GM12891 (cell line): ENCODE data around the gene CRISPLD2.
"Not testable (repeated sequence)": the region's sequence is repeated elsewhere in the genome, so short reads cannot be mapped to it uniquely, and the experiment has no call there.

ENCODE experiments used
- DNase-seq: peaks from one replicate; pipeline ENCODE4 v3.0.0; 2011; ENCODE audit warnings: low spot score; ENCODE audit not compliant: insufficient read length
- FAIRE-seq: peaks from 2 replicates; lab custom pipeline; 2011; peaks lifted over from hg19 to GRCh38; lab: Jason Lieb, UNC
- PAX5 ChIP-seq: IDR thresholded peaks from 2 replicates; pipeline ENCODE4 v1.6.1; 2011; ENCODE audit warnings: low read length, moderate library complexity, mild to moderate bottlenecking; ENCODE audit not compliant: insufficient read depth, severe bottlenecking
- POLR2A ChIP-seq: IDR thresholded peaks from 2 replicates; pipeline ENCODE4 v1.6.1; 2011; ENCODE audit warnings: low read depth, low read length, control low read depth
- POLR2AphosphoS5 ChIP-seq: IDR thresholded peaks from 2 replicates; pipeline ENCODE4 v1.6.1; 2011; ENCODE audit warnings: low read depth, low read length, control low read depth
- POU2F2 ChIP-seq: IDR thresholded peaks from 2 replicates; pipeline ENCODE4 v1.6.1; 2011; ENCODE audit warnings: low read depth, mild to moderate bottlenecking, control low read depth, low read length, moderate library complexity
- SPI1 ChIP-seq: IDR thresholded peaks from 2 replicates; pipeline ENCODE4 v1.6.1; 2011; ENCODE audit warnings: low read depth, low read length, control low read depth
- TAF1 ChIP-seq: IDR thresholded peaks from 2 replicates; pipeline ENCODE4 v1.6.1; 2011; ENCODE audit warnings: low read depth, low read length, control low read depth

Gene CRISPLD2

DNA sequence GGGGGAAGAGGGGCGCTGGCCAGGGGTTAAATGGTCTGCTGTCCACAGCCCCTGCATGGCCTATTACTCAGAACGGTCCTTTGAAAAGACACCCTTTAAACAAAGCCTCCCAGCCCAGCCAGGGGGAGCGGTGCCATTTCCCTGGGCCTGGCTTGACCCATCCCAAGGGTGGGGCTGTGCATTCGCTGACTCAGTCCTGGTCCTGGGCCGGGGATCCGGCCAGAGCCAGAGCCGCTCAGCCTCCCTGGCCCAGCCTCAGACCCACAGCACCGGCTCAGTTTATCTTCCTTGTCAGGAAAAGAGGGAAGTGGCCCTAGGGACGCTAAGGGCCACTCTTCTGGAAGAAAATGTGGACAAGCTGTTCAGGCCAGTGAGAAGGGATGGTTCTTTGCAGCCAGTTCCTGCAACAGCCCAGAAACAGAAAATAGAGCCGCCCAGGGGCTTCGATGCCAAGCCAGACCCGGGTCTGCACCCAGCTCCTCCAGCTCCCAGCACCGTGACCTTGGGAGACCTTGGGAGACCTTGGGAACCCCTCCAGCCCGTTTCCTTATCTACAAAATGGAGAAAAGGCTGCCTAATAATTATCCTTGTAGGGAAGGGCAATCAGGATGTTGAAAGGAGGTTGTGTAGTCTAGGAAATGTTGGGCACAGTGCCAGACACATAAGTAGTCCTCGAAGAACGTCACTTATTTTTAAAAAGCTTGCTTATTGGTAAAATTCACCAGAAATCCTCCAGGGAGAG, 109.1 kb downstream of the CRISPLD2 start:
- no peak for DNase-seq
- no peak for TF ChIP-seq POLR2AphosphoS5
- TF ChIP-seq POLR2A: no peak
- no peak for TF ChIP-seq PAX5
- TF ChIP-seq POU2F2: no peak
- no peak for FAIRE-seq

DNA sequence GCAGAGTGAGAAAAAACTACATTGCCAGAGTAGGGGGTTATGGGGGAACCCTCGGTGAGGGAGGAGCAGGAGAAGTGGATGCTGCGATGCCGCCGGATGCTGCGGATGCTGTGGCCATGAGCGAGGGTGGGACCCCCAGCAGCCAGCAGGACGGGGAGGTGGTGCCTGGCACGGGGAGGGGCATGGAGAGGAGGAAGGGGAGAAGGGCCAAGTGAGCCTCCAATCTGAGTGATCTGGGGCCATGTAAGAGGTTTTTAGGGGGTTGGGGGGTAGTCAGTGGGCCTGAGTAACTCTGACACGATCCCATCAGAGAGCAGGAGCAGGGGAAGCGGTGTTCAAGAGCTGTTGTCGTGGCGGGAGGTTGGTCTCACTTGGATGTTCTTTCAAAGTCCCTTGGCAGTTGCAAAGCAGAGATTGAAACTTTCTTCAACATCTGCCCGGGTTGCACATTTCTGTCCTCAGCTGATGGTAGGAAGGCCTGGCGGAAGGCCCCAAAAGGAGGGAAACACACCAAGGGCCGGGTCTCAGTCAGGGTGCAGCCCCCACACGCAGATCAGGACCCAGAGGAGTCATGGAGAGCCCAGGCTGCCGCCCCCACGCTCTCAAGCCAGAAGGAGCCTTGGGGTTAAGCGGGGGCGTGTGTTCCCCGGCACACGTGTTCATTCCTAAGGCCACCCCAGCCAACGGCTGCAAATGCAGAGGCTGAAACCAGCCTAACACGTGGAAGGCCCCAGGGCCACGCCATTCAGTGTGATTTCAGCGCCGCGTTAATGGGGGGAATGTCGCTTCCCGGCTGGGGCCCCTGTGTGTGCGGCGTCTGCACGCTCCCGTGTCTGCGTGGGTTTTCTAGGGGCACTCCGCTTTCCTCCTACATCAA, 109.9 kb downstream of the CRISPLD2 start:
- no peak for DNase-seq
- TF ChIP-seq PAX5: no peak
- no peak for TF ChIP-seq SPI1
- TF ChIP-seq POU2F2: no peak
- no peak for TF ChIP-seq TAF1
- TF ChIP-seq POLR2AphosphoS5: no peak
- TF ChIP-seq POLR2A: no peak
- no peak for FAIRE-seq

DNA sequence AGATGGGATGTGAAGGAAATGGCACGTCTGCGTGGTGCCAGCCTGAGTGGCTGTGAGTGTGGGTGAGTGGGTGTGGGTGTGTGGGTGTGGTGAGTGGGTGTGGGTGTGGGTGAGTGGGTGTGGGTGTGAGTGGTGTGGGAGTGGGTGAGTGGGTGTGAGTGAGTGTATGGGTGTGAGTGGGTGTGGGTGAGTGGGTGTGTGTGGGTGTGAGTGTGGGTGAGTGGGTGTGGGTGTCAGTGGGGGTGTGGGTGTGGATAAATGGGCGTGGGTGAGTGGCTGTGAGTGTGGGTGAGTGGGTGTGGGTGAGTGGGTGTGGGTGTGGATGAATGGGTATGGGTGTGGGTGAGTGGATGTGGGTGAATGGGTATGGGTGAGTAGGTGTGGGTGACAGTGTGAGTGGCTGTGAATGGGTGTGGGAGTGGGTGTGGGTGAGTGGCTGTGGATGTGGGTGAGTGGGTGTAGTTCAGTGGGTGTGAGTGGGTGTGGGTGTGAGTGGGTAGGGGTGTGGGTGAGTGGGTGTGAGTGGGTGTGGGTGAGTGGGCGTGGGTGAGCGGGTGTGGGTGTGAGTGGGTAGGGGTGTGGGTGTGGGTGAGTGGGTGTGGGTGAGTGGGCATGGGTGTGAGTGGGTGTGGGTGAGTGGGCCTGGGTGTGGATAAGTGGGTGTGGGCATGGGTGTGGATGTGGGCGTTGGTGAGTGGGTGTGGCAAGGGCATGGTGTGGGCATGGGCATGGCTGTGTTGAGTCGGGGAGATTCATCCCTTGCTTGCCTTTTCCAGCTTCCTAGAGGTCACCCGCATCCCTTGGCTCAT, 110.7 kb downstream of the CRISPLD2 start:
- TF ChIP-seq POU2F2 (no peak), PAX5 (no peak), SPI1 (no peak), POLR2A (no peak), TAF1 (no peak), POLR2AphosphoS5 (no peak)
- FAIRE-seq (peak; percentile 67), DNase-seq (no peak)

DNA sequence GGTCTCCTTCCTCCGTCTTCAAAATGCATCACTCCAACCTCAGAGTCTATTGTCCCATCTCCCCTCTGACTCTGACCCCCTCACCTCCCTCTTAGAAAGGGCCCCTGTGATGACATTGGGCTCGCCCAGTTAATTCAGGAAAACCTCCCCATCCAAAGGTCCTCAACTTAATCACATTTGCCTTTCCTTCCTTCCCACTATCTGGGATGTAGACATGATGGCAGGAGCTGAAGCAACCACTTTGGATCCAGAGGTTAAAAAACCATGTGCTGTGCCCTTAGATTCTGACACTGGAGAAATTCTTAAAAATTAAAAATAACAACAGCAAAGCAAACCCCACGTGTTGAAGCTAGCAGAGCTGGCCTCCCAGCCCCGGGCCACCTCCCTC, 111.3 kb downstream of the CRISPLD2 start:
- TF ChIP-seq POU2F2 (no peak), SPI1 (no peak), POLR2A (no peak), POLR2AphosphoS5 (no peak)
- DNase-seq: no peak

DNA sequence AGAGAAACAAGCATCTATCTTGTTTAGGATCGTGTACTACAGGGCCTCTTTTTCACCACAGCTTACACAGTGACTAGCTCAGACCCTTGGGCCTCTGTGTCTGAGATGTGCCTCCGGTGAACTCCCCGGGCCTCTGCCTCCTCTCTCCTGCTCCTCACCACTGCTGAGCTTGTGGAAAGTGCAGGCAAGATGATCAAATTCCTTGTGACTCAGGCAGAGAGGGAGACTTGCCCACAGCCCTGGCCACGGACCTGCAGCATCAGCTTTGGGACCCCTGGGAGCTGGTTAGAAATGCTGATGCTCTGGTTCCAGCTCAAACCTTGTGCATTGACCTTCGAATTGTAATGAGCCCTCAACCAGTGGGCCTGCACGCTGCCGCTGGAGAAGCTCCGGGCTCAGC, 111.7 kb downstream of the CRISPLD2 start:
- no peak for FAIRE-seq
- DNase-seq: no peak
- TF ChIP-seq POLR2A: no peak
- TF ChIP-seq PAX5: no peak
- no peak for TF ChIP-seq TAF1
- TF ChIP-seq POU2F2: no peak
- no peak for TF ChIP-seq SPI1
- no peak for TF ChIP-seq POLR2AphosphoS5

More for the DNA sequence above, 111.3 kb downstream of the CRISPLD2 start:
- no peak for FAIRE-seq

DNA sequence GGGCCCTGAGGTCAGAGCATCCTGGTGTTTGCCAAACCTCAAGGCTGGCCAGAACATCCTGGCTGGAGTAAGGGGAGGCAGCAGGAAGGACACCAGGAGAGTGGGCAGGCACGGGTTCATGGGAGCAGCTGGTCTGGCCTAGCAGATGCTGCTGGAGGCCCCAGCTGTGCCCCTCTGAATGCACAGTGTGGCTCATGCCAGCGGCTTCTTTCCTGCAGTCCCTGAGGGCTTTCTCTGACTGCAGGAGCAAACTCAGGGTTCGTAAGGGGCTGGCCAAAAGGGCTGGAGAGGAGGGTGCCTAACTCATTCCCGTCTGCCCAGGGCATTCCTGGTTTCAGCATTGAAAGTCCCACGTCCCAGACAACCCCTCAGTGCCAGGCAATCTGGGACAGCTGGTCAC, 112.9 kb downstream of the CRISPLD2 start:
- FAIRE-seq: no peak
- no peak for DNase-seq
- TF ChIP-seq TAF1: no peak
- no peak for TF ChIP-seq POLR2A
- no peak for TF ChIP-seq POU2F2
- TF ChIP-seq SPI1: no peak
- no peak for TF ChIP-seq PAX5
- TF ChIP-seq POLR2AphosphoS5: no peak

DNA sequence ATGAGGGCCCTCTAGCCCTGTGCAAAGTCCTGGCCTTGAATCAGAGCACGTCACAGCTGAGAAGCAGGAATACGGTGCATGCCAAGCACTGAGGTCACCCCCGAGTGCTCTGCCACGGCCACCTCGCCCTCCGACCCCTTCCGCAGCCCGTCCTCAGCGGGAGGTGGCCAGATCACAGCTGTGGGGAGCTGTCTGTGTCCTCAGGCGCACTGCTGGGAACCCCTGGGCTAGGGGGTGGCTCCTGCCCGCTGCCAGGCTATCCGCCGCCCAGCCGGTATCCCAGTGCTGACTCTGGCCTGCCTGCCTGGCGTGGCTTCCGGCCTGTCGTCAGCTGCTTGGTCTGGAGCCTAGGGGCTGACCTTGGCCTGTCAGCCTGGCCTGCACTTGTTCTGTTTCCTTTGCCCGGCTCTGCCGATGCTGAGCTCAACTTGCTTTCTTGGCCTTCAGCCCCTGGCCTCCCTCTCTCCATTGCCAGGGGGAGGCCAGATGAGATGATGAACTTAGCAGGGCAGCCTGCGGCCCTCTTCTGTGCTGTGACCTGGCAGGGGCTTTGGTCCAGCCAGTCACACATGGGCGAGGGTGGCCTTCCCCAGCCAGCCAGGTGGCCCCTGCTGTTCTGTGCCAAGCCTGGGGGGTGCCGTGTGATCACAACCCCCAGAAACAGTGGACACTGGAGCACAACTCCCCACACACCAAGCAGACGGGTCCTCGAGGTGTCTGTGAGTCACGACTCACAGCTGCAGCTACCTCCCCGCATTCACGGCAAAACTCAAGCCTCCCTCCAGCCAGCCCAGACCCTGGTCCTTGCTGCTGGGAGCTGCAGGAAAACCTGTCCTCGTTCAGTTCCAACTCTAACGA, 114.2 kb downstream of the CRISPLD2 start:
- DNase-seq: no peak
- no peak for TF ChIP-seq POU2F2
- TF ChIP-seq POLR2A: no peak
- no peak for TF ChIP-seq TAF1
- FAIRE-seq: no peak

DNA sequence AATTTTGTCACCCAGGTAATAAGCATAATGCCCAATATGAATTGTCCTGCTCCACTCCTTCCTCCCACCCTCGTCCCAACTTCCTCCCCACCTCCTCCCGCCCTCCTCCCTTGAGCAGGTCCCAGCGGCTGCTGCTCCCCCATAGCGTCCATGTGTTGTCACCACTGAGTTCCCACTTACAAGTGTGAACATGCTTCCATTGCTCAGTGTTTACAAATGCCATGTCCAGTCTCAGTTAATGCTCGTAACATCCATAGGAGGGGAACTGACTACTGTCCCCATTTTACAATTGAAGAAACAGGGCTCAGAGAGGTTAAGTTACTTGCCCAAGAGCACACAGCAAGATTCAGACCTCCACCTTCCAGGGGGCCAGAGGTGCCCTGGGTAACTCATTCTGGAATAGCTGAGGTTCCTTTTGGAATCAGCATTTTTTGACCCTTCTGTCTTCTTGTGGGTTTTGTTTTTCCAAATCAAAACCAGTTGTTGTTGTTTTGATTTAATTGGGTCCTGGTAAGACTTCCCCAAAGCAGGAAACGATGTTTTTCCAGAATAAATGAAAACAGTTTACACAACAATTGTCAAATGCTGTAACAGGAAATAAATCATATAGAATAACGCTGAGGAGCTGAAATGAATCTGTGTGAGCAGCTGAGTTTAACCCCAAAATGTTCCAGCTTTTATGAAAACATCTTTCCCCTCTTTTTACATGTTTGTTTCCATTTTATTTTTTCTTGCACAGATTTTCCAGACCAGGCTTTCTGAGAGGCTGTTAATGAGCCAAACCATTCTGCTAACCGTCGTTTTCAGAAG, 117.6 kb downstream of the CRISPLD2 start:
- FAIRE-seq (no peak), DNase-seq (no peak)
- TF ChIP-seq SPI1 (no peak), POLR2A (no peak), POLR2AphosphoS5 (no peak), PAX5 (no peak), TAF1 (no peak), POU2F2 (no peak)

DNA sequence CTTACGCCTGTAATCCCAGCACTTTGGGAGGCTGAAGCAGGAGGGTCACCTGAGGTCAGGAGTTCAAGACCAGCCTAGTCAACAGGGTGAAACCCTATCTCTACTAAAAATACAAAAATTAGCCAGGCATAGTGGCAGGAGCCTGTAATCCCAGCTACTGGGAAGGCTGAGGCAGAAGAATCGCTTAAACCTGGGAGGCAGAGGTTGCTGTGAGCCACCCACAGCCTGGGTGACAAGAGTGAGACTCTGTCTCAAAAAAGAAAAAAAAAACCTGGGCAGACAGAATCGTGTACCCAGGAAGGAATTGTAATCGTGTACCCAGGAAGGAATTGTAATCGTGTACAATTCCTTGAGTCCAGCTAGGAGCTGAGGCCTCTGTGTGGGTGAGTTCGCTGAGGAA, 118.8 kb downstream of the CRISPLD2 start:
- FAIRE-seq, DNase-seq: not testable (repeated sequence)
